GM18909 (cell line): ENCODE measurements around the gene KDM4B.

Experiments used
- ATAC-seq: cut with Tn5 transposase; IDR thresholded peaks from one replicate; pipeline ENCODE4 v1.9.1; 2021; ENCODE audit warnings: mild to moderate bottlenecking; ENCODE audit not compliant: unreplicated experiment, poor library complexity

Gene KDM4B

GRCh38 chr19:5047251-5047935 lies 78.5 kb downstream of the KDM4B start:
- ATAC-seq, result no peak

GRCh38 chr19:5048091-5048726 lies 79.3 kb downstream of the KDM4B start:
- no peak for ATAC-seq

GRCh38 chr19:5048727-5049553 lies 80.0 kb downstream of the KDM4B start:
- no peak for ATAC-seq

- ATAC-seq, result no peak
Observed at GRCh38 chr19:5049561-5049960, 80.6 kb downstream of the KDM4B start.

- no peak for ATAC-seq
Observed at GRCh38 chr19:5050067-5050656, 81.2 kb downstream of the KDM4B start.

- ATAC-seq, result no peak
Observed at GRCh38 chr19:5050905-5051304, 82.0 kb downstream of the KDM4B start.

- ATAC-seq, result no peak
Observed at GRCh38 chr19:5051619-5052018, 82.7 kb downstream of the KDM4B start.

- no peak for ATAC-seq
Observed at GRCh38 chr19:5052515-5052914, 83.6 kb downstream of the KDM4B start.

GRCh38 chr19:5052945-5053485 lies 84.1 kb downstream of the KDM4B start:
- ATAC-seq, result no peak

GRCh38 chr19:5053661-5054060 lies 84.7 kb downstream of the KDM4B start:
- ATAC-seq, result no peak

GRCh38 chr19:5054551-5055456 lies 85.9 kb downstream of the KDM4B start:
- no peak for ATAC-seq

GRCh38 chr19:5055457-5055776 lies 86.5 kb downstream of the KDM4B start:
- no peak for ATAC-seq

- ATAC-seq, result no peak
Observed at GRCh38 chr19:5057860-5058259, 88.9 kb downstream of the KDM4B start.

GRCh38 chr19:5058521-5059212 lies 89.8 kb downstream of the KDM4B start:
- ATAC-seq, result no peak

- no peak for ATAC-seq
Observed at GRCh38 chr19:5059213-5059574, 90.3 kb downstream of the KDM4B start.

- no peak for ATAC-seq
Observed at GRCh38 chr19:5059793-5060192, 90.9 kb downstream of the KDM4B start.

GRCh38 chr19:5062195-5062594 lies 93.3 kb downstream of the KDM4B start:
- ATAC-seq, result no peak

GRCh38 chr19:5062799-5063198 lies 93.9 kb downstream of the KDM4B start:
- no peak for ATAC-seq

- ATAC-seq, result no peak
Observed at GRCh38 chr19:5063873-5064645, 95.1 kb downstream of the KDM4B start.
